GM19468 (cell line): ENCODE data around the gene PDIA6.
"Not testable (repeated sequence)": the region's sequence is repeated elsewhere in the genome, so short reads cannot be mapped to it uniquely, and the experiment has no call there.

Experiments used
- ATAC-seq: cut with Tn5 transposase; IDR thresholded peaks from one replicate; pipeline ENCODE4 v1.9.1; 2021; ENCODE audit warnings: mild to moderate bottlenecking, moderate library complexity, moderate number of reproducible peaks; ENCODE audit not compliant: unreplicated experiment; ENCODE audit errors: extremely low read depth

PDIA6 gene

GRCh38 chr2:10813163-10814138, 866 bp upstream of the PDIA6 start:
- not testable (repeated sequence) for ATAC-seq

- ATAC-seq: no peak
Measured at GRCh38 chr2:10811517-10811916, 1.1 kb downstream of the PDIA6 start.

- ATAC-seq: no peak
Measured at GRCh38 chr2:10810202-10811161, 2.1 kb downstream of the PDIA6 start.

DNA sequence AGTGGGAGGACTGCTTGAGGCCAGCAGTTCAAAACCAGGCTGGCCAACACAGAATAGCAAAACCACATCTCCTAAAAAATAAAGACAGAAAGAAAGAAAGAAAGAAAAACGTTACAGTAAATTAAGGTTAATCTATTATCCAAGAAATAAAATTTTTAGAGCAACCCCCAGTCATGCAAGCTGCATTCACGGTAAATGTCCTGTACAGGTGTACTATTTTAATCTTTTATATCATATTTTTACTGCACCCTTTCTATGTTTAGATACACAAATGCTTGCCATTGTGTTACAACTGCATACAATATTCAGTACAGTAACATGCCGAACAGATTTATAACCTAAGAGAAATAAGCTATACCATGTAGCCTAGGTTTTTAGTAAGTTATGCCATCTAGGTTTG, 6.0 kb downstream of the PDIA6 start:
- ATAC-seq: no peak

GRCh38 chr2:10805990-10806389, 6.6 kb downstream of the PDIA6 start:
- ATAC-seq: not testable (repeated sequence)

DNA sequence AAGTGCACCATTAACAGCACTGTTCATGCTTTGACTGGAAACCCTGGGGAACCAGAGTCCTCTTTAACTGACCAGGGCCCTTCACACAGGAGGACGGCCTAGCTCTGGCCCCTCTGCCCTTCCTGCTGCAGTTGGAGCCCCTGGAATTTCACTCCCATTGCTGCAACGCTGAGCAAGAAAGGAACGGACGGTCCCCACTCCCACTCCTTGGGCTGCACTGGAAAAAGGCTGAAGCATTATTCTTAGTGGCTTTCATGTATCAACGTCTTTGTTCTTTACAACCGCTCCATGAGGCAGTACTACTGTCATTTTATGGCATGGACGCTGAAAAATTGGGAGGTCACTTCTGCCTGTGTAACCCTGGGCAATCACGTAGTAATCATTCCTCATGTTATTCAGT, 9.9 kb downstream of the PDIA6 start:
- ATAC-seq: no peak

DNA sequence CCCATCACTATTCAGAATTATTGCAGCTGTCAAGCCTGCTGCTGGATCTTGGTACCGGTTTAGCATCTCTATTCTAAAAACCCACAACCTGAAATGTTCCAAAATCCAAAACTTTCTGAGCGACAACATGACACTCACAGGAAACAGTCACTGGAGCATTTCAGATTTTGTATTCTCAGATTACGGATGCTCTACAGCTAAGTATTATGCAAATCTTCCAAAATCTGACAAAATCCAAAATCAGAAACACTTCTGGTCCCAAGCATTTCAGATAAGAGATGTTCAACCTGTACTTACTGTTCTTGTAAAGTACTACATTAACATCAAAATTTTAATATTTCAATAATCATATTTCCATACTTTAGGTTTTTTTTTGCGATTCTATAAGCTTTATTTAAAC, 12.4 kb downstream of the PDIA6 start:
- no peak for ATAC-seq

- ATAC-seq: no peak
Measured at GRCh38 chr2:10798783-10799182, 13.8 kb downstream of the PDIA6 start.

DNA sequence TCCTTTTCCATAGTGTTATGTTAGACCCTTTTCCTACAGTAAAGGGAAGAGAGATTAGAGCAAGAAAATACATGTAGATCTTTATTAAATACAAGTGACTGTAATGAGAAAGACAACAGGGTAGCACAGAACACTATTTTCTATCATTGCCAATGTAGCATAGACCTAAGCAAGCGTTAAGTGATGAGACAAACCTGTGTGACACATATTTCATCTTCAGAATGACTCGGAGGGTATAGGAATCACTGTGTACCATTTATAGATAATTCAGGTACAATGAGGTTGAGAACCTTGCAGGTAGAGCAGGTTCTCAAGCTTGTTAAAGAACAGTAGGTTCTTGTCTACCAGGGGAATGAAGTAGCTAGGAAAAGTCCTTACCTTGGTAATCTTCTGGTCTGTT, 15.9 kb downstream of the PDIA6 start:
- no peak for ATAC-seq

DNA sequence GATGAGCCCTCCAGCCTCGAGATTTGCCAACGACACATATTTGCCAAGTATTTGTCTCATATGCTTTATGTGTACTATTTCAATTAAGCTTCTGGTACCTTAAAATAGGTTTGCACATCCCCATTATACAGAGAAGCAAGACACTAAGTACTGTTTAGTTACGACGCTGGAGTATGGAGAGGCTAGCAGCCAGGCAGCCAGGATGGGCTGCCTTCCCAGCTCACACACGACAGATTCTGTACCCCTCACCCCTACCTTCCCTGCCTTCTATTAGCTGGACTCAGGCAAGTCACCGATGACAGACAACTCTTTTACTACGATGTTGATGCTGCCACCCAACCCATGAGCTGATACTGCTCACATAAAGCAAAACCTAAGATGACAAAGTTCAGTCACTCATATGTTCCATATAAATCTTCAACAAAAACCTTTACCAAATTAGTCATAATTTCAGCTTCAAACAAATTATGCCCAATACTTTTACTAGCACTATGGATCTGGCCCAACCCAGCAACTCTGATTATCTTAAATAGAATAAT, 17.0 kb downstream of the PDIA6 start:
- ATAC-seq: no peak

GRCh38 chr2:10794876-10795275, 17.7 kb downstream of the PDIA6 start:
- ATAC-seq: no peak

DNA sequence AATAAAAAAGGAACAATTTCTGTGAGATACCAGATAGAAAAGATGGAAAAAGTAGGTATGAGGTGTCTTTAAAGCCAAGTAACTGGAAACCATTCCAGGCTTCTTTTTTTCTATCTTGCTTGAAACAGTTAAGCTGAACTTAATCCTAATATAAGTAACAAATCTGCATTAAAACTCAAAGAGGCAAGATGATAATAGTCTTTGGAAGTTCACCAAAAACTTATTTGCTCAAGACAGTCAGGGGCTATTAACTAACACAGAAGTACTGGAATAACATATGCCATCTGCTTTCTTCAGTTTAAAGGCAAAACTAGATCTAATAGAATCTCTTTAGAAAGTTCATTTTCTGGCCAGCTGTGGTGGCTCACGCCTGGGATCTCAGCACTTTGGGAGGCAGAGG, 18.8 kb downstream of the PDIA6 start:
- ATAC-seq: no peak

DNA sequence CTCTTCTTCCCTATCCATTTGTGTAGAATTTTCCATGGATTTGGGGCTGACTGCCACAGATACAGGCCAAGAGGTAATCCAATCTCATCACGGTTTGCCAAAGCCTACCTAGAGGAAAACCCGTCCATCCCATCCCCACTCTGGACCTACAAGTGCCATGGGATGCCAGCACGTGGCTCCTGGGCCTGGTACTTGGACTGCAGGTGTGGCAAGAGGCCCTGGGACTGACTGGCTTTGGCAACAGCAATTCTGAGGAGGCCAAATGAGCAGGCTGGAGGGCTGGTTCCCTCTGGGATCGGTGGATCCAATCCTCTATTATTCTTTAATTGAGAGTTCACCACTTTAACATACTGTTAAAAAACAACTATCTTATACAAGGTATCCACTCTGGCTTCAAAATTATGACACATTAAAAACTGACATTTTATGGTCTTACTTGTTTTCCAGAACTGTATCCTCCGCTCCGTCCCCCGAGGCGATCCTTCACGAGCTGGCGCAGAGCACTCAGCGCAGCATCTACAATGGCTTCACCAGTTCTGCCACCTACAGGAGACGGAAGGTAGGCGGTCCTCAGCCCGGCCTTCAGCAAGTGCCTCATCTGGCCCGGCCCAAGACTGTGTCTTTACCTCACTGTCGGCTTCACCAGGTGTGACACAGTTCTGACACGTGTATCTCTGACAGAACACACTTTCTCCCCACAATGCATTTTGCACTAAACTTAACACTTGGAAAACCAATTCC, 19.8 kb downstream of the PDIA6 start:
- no peak for ATAC-seq

- ATAC-seq: no peak
Measured at GRCh38 chr2:10792001-10792634, 20.5 kb downstream of the PDIA6 start.

GRCh38 chr2:10790228-10790973, 22.2 kb downstream of the PDIA6 start:
- ATAC-seq: peak; percentile 44

DNA sequence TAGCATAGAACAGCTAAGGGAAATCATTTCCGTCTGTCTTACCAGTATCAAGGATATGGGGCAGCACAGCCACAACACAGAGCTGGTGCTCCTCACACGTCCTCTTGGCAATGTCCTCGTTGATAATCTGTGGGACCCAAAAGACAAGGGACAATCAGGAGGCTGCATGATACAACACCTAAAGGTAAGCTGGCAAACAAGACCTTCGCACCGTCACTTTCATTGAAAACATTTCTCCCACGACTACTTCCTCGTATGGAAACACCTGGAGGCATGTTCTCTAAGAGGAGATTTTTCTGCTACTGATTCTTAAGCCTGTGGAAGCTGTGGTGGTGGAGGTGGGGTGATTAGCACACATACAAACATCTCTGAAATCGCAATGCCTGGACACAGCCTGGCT, 23.7 kb downstream of the PDIA6 start:
- ATAC-seq: no peak

GRCh38 chr2:10787176-10787968, 25.2 kb downstream of the PDIA6 start:
- no peak for ATAC-seq
